Stimulated activated CD4-positive, alpha-beta T cell treated with anti-CD3 and anti-CD28 coated beads, Interleukin-4, amount 100 ng/mL, for 24 hours (primary cell): ENCODE results near the gene MYL6.
"Not testable (repeated sequence)": the region's sequence is repeated elsewhere in the genome, so short reads cannot be mapped to it uniquely, and the experiment has no call there.

Source experiments
- DNase-seq: peaks from one replicate; pipeline ENCODE4 v3.0.0-alpha.2; 2020

MYL6 gene

DNA sequence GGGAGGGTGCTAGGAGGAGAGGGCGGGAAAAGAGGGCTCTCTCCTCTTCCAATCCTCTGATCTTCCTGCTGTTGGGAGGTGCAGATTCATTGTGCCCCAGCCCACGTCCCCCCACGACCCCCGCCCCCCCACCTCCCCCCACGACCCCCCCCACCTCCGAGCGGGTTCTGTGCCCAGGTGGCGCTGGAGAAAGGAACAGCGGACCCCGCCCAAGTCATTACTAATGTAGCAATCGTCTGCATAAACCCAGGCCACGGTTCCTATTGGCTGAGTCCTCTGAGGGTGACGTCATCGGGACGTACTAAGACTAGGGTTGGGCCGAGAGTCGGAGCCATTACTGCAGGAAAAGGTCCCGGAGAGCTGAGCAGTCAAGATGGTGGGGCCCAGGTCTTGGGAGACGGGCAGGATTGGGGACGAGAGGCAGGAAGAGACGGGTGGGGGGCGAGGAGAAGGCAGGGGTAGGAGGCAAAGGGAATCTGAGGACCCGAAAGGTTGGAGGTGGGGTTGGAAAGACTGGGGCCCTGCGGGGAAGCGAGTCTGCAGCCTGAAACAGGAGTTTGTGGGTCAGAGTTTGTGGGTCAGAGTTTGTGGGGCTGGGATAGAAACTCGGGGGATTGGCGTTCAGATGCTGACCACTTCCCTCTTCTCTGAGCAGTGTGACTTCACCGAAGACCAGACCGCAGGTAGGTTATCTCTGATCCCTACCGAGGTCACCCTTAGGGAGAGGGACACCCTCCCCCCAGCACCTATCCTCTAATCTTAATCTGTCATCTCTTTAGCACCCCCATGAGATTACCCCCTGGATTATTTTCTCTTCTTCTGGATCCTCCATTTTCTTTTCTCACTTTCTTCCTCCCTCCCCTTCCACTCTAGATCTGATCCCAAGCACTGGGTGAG, at the start of gene MYL6:
Gene MYL6 (plus strand): TSS at position 331 of the 897 bp plus-strand sequence. CDS start 43 bp downstream, at position 374.
- peak; percentile 95 for DNase-seq

- DNase-seq = no peak
Observed at GRCh38 chr12:56110571-56110970, 47.6 kb upstream of the MYL6 start.

- no peak for DNase-seq
Observed at GRCh38 chr12:56114084-56114483, 44.1 kb upstream of the MYL6 start.

- DNase-seq = no peak
Observed at GRCh38 chr12:56115329-56115728, 42.8 kb upstream of the MYL6 start.

DNA sequence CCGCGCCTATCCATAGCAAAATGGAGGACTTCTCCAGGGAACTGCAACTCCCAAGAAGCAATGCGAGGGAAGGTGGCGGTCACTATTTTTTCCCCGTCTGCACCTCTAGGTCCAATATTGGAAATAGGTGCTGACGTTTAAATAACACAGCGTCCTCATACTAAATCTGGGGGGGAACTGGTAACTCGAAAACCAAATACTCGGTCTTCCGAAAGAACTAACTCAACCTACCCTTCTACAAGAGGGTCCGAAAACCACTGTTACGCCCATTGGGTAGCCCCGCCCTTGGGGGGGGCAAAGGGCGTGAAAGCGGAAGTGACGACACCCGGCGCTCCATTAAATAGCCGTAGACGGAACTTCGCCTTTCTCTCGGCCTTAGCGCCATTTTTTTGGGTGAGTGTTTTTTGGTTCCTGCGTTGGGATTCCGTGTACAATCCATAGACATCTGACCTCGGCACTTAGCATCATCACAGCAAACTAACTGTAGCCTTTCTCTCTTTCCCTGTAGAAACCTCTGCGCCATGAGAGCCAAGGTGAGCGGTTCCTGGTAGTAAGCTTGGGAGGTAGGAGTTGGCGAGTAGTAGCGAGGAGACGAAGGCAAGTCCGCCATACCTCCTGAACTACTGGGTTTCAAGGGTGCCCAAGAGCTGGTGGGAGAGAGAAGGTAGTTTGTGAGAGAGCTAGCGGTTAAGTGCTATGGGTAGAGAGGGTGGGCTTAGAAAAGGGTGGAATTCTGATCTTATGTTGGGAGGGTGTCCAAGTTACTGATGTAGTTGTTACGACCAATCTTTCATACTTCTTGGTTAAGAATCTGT, 41.7 kb upstream of the MYL6 start, which contains the start of gene RPL41:
Gene RPL41 (plus strand): TSS at position 367 of the 815 bp plus-strand sequence.
- peak; percentile 94 for DNase-seq

GRCh38 chr12:56117082-56117706, 41.0 kb upstream of the MYL6 start:
- DNase-seq = not testable (repeated sequence)

GRCh38 chr12:56117778-56118687, 40.1 kb upstream of the MYL6 start, which contains the start of gene ZC3H10:
TSS of gene ZC3H10 (plus strand) at chr12:56118266. CDS start at chr12:56120563, 2,297 bp downstream.
- DNase-seq = peak; percentile 99

GRCh38 chr12:56118688-56119357, 39.3 kb upstream of the MYL6 start:
- DNase-seq = no peak

DNA sequence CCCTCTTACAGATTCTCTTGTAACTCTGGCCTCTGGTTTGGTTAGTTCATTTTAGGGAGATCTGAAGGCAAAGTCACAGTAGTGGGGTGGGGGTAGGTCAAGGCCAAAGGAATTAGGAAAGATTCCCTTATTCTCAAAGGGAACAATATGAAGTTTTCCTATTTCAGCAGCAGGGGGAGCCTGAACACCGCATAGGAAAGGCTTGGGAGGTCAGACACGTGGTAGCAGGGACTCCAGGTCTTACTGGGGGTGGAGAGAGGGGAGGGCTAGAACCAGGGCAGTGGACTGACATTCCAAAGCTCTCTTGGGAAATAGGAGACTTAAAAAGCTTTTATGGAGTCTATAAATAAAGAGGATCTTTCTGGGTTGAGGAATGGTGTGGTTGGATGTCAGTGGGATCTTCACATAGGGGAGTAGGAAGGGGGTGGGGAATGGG, 38.8 kb upstream of the MYL6 start:
- peak; percentile 74 for DNase-seq

DNA sequence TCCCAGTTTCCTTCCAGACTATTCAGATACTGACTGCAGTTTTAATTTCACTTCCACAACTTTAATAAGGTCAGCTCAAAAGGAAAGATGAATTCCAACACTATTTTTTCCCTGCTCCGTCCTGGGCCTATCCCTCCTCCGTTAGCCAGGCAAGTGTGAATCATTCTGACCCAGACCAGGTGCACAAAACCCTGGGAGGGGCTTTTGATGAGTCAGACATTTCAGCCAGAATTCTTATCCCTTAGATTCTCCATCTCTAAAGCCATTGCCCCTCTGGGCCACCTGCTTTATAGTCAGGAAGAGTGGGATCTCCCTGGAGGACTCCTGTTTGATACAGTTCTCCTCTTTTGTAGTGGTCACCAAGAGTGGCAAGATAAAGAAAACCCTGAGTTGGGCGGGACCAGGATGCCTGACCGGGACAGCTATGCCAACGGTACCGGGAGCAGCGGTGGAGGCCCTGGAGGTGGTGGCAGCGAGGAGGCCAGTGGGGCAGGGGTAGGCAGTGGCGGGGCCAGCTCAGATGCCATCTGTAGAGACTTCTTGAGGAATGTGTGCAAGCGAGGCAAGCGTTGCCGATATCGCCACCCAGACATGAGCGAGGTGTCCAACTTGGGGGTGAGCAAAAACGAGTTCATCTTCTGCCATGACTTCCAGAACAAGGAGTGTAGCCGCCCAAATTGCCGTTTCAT, 37.9 kb upstream of the MYL6 start:
- no peak for DNase-seq

DNA sequence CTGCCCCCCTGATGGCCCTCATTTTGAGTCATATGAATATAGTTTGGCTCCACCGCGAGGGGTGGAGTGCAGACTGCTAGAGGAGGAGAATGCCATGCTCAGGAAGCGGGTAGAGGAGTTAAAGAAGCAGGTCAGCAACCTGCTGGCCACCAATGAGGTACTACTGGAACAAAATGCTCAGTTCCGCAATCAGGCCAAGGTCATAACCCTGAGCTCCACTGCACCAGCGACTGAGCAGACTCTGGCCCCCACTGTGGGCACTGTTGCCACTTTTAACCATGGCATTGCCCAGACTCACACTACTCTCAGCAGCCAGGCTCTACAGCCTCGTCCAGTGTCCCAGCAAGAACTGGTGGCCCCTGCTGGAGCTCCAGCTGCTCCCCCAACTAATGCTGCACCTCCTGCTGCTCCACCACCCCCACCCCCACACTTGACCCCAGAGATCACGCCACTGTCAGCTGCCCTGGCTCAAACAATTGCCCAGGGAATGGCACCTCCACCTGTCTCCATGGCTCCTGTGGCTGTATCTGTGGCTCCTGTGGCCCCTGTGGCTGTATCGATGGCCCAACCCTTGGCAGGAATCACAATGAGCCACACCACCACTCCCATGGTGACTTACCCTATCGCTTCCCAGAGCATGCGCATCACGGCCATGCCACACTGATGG, 36.8 kb upstream of the MYL6 start:
- no peak for DNase-seq

DNA sequence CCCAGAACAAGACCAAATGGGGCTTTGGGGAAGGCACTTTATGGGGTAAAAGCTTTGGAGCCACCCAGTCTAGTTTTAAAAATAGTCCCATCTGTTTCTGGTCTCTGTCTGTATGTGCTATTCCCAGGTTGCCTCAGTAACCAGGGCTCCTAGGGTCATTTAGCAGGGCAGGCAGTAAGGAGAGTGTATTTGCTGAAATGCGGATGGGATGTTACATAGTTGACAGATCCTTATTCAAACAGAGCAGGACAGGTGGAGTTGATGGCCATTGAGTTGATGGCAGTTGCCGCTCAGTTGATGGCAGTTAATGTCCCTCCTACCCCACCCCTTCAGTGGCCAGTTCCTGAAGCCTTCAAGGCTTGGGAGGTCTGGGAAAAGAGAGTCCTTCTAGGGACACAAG, 35.5 kb upstream of the MYL6 start:
- no peak for DNase-seq

- DNase-seq = no peak
Observed at GRCh38 chr12:56124133-56124532, 34.0 kb upstream of the MYL6 start.

GRCh38 chr12:56126732-56127239, 31.4 kb upstream of the MYL6 start:
- no peak for DNase-seq

DNA sequence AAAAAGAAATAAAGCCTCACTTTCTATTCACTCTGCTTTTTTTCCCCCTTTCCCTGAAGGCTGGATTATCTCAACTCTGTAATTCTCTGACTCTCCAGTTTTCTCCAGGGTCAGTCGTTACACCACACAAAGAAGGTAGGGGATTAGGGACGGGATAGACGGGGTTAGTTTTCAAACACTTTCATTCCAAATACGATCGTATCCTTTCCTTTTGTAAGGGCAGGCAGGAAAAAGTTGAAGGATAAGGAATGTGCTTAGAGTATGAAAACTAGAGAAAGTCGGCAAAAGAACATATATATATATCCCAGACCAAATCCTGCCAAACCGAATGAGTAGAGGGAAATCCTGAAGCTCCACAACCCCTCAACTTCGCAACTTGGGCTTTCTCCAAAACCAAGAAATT, 30.7 kb upstream of the MYL6 start:
- DNase-seq = no peak

DNA sequence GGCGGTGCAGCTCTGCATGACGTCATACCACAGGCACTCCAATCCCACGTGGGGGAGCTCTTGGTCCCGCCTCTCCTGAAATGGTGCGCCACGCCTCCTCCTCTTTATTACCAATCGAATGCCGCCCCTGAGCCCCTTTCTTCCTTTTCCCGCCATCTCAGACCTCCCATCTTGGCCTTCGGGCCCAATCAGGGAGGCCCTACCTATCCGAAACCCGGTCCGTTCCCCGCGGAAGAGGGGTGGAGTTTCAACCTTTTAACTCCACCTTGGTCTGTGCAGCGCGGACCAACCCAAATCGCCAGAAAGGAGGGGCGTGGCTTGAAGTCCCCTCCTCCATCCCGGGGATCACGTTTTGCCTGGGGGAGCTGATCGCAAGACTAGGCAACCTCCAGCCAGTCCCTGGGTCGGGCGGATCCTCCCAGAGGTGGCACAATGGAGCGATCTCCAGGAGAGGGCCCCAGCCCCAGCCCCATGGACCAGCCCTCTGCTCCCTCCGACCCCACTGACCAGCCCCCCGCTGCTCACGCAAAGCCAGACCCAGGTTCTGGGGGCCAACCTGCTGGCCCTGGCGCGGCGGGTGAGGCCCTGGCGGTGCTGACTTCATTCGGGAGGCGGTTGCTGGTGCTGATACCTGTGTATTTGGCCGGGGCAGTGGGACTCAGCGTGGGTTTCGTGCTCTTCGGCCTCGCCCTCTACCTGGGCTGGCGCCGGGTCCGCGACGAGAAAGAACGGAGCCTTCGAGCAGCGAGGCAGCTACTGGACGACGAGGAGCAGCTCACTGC, 30.1 kb upstream of the MYL6 start, which contains the start of gene ESYT1:
Gene ESYT1 (plus strand): TSS at position 380 of the 782 bp plus-strand sequence. CDS start 53 bp downstream, at position 433.
- DNase-seq = peak; percentile 98

DNA sequence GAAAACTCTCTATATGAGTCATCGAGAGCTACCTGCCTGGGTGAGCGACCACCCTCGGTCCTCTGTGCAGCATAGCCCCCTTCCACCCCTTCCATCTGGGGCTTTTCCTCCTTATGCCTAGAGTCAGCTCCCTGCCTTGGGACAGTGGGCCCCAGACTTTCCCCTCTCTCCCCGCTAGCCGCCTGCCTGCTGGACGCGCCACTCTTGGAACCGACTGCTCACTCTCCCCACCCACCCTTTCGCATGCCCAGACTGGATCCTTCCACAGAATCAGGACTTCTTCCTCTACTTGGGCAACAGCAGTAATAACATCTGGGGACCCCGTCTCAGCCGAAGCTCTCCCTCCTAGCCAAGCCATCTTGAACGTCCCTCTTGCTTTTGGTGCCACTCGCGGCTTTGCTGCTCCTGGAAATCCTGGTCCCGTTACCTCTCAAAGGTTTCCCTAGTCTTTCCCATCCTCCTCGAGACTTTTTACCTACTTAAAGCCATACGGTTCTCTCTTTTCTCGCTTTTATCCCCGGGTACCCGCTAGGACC, 29.4 kb upstream of the MYL6 start:
- DNase-seq = peak; percentile 23

- DNase-seq = peak; percentile 65
Observed at GRCh38 chr12:56129206-56129941, 28.8 kb upstream of the MYL6 start.
